GM21360 (cell line): ENCODE results near the gene ELK4.

Experiments
- ATAC-seq: cut with Tn5 transposase; IDR thresholded peaks from one replicate; pipeline ENCODE4 v1.9.1; 2021; ENCODE audit warnings: mild to moderate bottlenecking, moderate library complexity; ENCODE audit not compliant: unreplicated experiment

ELK4 gene

DNA sequence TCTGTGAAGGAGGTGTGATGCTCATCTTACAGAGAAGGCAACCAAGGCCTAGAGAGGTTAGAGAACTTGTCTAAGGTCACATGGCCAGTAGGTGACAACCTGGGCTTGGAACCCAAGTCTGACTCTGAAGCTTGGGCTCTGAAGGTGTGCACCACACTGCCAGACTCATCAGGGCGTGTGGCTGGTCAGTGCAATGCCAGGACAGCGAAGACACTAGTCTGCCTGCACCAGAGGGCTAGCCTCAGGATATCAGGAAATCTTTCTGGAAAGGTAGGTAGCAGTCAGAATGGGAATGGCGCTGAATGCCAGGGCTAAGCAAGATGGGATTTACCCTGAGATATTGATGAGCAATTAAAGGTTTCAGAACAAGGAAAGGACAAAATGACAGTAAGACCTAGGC lies 34.9 kb downstream of the ELK4 start:
- ATAC-seq = no peak

DNA sequence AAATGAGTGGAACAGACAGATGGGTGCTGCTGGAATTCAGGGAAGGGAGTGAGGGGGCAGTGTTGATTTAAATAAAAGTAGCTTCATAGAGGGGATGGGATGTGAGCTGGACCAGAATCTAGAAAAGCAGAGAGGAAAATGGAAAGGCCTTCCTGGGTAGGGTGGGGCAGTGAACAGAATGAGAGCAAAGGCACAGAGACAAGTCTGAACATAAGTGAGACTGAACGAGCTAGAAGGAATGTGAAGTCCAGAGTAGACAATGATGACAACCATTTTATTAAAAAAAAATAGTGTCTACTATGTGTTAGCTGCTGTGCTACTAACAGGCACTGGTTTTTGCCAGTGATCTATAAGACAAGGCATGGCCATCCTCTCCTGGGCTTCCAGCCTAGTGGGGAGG lies 36.0 kb downstream of the ELK4 start:
- ATAC-seq = no peak

DNA sequence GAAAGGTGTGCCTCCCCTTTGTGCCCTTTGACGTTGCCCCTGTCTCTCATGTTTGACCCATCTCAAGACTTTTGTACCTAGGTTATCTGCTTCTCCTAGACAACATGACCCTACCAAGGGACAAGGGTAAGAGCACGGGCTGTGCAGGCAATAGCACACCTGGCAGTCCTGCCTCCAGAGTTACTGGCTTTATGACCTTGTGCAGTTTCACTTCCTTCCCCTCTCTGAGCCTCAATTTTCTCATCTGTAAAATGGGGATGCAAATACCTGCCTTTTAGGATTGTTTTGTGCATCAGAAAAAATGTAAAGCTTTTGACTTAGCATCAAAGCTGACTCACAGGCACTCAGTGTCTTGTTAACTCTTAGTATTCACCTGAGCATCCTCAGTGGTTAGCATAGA lies 36.4 kb downstream of the ELK4 start:
- ATAC-seq = no peak

DNA sequence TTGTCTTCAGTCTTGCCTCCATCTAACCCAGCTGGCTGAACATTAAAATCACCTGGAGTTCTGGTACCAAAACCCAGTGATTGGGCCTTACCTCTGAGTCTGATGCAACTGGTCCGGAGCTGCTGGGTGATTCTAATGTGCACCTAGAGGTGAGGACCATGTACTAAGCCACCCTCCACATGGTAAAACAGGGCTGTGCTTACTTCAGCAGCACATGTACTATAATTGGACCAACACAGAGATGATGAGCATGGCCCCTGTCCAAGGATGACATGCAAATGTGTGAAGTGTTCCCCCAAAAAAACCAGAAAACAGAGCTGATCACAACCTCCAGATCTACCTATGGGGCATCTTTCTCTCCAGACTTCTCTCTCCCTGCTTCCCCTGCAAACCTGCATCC lies 37.0 kb downstream of the ELK4 start:
- no peak for ATAC-seq

DNA sequence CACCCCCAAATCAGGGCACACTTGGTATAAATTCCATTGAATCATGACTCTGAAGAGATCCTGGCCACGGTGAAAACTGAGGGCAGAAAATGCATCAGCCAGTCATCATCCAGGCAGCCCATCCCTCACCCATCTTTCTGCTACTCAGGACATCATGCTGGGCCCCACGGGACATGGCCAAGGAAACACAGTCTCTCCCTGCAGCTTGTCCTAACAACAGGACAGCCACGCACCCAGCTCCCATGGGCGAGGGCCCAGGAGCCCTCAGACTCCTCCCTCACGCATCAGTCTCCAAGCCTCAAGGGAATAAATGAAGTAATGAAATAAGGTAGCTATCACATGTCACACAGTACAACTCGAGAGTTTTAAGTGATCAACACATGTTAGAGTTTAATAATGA lies 37.8 kb downstream of the ELK4 start:
- no peak for ATAC-seq

DNA sequence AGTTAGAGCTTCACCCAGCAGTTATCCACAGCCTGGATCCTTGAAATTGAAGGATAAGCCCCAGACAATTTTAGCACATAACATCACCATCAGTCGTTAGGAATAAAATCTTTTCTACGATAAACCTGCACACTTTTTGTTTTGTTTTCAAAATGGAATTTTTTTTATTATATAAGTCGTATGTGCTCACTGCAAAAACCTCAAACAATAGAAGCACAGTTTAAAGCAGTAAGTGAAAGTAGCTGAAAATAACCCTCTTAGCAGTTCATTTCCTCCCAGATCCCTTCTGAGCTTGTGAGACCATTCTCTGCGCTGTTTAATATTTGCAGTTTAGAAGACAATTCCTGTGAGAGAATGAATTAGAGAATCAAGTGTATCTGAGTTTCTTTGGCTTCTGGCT lies 38.3 kb downstream of the ELK4 start:
- no peak for ATAC-seq

DNA sequence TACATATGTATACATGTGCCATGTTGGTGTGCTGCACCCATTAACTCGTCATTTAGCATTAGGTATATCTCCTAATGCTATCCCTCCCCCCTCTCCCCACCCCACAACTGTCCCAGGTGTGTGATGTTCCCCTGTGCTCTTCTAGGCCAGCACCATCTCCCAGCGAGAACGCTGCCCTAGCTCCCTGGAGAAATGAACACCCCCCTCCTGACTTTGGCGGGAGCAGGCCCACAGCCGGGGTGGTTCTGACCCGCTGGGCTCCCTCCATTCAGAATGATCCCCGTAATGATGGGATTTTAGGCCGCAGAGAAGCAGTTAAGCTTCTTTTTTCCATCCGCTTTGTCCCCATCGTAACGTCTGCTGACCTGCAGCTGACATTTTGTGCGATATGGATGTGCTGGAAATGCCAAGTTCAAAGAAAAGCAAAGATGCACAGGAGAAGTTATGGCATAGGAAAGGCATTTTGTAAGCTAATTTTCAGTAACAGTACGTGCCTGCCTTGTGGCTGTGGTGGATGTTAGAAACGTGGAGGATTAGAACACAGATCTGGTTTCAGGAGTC lies 39.3 kb downstream of the ELK4 start:
- no peak for ATAC-seq

DNA sequence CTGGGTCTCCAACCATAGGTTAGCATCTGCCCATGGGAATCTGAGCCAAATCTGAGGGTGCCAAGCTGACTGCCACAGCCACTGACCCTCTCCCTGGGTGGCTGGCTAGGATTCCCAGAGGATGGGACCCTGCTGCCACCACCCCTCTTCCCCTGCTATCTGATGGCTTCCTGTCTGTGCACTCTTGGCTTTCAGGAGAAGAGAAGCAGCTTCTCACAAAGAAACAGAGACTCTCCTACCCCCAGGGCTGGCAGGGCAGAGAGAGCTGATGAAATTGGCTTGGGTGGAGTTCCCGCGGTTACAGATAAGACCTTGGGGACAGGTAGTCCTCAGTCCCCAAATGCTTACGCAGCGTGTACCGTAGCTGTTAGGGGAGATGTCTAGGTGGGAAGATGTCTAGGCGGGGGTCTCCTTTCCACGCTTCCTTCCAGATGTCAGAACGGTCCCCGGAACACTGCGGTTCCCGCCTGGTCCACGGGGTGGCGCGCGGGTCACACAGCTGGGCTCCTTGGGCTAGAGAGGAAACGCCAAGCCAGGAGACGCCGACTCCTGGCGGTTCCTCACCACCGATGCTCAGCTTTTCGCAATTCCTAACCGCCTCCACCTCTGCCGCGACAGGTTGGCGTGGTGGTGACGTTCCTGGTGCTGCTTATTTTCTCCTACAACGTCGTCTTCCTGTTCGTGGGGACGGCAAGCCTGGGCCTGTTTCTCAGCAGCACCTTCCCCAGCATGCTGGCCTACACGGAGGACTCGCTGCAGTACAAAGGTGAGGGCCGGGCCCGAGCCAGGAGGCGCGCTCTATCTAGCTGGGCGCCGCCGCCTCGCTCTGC lies 40.1 kb downstream of the ELK4 start:
- ATAC-seq = peak; percentile 55

DNA sequence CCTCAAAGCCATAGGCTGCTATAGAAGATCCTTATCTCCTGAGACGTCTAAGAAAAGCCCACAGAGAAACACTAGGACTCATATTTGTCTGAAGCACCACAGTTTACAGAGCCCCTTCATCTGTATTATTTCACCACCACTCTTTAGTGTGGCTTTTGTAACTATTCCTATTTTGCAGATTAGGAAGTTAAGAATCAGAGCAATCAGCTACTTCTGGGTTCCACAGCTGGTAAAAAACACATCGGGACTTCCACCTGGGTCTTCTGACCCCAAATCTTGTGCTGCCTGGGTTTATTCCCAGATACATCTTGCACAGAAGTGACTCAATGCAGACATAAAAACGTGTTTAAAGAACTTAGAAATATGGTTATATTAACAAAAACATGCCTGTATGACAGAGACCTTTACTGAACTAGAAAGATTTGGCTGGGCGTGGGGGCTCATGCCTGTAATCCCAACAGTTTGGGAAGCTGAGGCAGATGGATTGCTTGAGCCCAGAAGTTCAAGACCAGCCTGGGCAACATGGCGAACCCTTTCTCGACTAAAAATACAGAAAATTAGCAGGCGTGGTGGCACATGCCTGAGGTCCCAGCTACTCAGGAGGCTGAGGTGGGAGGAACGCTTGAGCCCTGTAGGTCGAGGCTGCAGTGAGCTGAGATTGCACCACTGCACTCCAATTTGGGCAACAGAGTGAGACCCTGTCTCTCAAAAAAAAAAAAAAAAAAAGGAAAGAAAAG lies 40.9 kb downstream of the ELK4 start:
- ATAC-seq = no peak

DNA sequence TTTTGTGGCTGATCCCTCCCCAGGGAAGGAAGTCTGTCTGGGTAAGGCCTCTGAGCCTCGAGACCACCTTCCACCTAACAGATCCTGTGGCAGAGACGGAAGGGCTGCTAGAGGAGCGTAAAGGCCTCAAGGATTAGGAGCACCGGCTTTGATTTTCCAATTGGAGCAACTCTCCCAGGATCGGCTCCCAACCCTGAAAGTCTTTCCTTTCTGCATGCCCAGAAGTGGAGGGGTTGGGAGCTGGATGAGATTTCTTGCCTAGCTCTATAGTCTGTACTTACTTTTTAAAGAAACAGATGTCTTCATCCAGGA lies 41.4 kb downstream of the ELK4 start:
- ATAC-seq = no peak

DNA sequence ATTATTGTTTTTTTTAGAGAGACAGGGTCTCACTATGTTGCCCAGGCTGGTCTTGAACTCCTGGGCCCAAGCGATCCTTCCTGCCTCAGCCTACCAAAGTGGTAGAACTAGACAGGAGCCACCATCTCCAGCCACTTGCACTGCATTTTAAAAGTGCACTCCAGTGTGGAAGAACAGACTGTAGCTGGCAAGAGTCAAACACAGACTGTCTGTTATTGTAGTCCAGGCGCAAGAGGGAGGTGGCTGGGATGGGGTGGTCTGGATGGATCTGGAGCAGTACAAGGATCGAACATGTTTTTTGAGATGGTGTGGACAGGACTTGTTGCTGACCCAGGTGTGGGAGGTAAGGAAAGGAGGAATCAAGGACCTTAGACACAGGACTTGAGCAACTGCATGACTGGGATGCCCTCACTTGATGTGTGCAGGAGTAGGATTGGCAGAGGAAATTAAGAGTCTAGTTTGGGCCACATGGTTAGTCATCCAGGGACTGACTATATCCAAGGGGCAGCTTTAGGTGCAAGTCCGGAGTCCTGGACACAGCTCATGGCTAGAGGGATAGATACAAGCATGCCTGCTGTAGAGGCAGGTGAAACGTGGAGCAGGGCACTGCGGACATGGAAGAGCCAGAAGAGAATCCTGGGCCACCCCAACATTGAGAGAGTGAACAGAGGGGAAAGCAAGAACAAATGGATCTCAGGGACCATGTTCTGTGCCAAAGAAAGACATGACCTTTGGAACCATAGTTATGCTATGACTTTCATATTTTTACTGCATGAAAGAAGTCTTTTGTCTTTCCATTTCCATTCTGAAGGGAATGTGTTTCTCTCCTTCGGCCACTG lies 42.0 kb downstream of the ELK4 start:
- no peak for ATAC-seq

DNA sequence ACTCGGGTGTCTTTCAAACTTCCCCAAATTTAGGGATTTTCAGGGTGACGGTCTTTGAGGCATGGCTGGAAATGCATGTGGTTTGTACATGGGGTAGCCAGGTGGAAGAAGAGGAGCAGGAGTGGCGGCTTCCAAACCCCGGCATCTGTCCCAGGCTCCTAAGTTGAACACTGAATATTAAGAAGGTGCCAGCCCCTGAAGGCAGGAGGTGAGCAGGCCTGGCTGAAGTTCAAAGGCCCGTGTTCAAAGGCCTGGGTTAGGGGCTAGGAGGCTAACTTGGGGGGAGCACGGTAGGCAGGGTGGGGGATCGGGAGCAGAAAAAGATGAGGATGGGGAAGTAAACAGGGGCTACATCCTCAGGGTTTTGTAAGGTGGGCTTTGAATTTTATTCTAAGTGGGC lies 42.8 kb downstream of the ELK4 start:
- ATAC-seq = no peak

DNA sequence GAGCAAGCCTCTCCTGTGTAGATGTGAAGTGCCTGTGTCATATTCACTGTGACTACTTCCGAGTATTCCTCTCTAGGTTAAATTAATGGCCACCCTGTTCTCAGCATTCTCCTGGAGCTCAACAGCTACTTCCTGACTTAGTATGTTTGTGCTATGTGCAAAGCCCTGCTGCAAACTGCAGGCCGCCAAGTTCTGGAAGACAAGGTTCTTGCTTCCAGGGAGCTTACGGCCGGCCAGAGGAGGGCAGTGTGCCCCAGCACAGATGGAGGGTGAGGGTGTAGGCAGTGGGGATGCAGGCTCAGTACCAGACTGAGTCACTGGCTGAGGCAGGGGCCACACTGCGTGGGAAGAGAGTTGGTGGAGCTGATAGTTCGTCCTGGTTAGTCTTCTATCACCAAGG lies 43.2 kb downstream of the ELK4 start:
- no peak for ATAC-seq

DNA sequence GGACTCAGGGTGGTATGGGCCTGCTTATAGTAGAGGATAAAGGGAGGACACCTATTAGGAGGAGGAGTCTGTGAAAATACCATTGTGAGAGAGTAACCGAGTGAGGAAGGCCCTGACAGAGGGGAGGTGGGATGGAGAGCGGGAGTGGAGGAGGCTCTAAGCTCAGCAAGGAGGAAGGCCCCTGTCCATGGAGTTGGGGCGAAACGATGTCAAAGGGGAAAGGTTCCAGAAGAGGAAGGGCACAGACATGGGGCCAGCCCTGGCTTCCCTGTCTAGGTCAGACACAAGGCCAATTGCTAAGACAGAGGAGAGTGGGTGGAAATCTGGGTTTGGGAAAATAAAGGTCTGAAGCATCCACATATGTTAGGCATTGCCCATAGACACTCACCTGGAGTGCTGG lies 44.2 kb downstream of the ELK4 start:
- no peak for ATAC-seq

DNA sequence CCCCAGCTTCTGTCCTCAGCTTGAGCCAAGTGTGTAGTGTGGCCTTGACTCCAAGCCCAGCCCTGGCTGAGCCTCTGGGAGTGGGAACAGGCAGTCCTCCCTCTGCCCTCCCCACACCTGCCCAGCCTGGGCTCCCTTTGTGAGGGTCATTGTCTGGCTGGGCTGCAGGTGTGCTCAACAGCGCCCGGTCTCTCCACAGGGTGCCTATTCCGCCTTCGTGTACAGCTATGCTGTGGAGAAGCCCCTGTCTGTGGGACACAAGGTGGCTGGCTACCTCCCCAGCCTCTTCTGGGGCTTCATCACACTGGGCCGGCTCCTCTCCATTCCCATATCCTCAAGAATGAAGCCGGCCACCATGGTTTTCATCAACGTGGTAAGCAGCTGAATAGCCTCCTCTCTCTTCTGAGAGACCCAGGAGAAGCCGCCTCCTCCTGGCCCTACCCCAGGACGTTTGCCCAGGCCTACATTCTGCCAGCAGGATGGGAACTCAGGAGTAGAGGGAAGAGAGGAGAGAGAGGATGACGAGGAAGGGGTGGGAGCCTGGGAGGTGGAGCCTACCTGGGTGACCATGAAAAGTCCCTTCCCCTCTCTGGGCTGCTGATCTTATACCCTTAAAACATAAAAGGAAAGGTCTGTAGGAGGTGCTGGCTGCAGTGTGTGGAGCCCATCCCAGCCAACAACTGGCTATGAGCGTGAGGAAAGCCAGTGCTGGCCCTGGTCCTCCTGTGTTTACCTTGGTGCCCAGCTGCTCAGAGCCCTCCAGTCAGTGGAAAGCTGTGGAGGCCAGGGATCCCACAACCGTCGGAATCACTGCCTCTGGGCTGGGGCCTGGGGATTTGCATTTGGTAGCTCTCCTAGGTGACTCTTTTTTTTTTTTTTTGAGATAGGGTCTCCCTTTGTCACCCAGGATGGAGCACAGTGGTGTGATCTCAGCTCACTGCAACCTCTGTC lies 45.7 kb downstream of the ELK4 start:
- no peak for ATAC-seq

DNA sequence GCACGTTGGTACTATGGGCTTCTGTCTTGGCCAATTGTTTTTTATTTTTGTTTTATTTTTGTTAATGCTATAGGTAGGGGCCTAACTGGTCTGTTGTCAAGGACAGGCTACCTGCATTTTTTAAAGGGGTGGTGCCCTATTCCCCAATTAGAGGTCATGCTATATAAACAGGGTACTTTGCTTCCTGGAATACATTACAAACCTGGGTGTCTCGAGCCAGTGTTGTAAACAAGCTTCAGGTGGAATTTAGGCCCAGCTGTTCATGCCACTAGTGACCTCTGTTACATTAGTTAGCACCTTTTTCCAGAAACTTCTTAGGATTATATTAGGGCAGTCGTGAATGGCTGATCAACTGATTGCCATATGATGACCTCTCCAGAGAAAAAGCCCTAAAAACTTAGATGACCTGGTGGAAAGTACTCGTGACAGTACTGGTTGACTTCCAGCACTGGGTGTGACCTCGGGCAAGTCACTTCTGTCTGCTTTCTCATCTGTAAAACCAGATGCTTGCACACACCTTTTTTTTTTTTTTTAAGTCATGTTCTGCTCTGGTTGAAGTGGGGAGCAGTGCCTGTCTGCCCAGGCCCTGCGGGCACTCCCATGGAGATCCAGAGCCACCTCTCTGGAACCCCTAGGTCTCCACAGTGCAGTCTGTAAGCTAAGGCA lies 46.5 kb downstream of the ELK4 start:
- no peak for ATAC-seq

DNA sequence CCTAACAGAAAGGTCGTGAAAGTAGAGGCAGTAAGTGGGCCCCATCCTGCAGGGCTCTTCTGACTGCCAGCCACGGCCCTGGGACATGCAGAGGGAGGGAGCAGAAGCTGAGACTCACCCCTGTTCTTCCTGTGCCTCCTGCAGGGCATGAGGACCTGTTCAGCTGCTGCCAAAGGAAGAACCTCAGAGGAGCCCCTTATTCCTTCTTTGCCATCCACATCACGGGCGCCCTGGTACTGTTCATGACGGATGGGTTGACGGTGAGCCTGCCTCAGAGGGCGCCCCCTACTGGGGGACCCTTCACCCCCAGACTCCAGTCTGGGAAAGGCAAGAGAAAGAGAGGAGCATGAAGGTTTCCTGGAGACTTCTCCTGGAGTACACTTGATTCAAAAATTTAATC lies 47.1 kb downstream of the ELK4 start:
- ATAC-seq = no peak

DNA sequence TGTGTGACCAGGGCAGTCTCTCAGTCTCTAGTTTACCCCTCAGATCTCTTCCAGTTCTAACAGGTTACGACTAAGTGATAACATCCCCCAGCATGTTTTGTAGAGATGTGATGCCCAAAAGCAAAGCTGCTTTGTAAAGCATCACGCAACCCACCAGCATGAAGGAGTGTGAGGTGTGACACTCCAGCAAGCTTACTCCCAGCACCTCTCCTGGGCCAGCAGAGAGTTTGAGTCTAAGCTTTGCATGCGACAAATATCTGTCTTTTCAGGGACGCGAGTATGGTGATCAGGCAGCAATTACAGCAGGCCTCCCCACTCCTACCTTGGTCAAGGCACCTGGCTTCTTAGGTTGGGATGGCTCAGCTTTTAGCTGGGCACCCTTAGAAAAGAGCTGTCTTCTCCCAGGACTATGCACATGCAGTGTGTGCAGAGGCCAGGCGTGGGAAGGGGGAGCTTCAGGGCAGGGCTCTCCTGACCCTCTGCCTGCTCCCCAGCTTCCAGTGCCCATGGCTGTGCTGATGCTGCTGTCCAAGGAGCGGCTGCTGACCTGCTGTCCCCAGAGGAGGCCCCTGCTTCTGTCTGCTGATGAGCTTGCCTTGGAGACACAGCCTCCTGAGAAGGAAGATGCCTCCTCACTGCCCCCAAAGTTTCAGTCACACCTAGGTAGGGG lies 48.2 kb downstream of the ELK4 start:
- no peak for ATAC-seq
